ENCODE measurements around the gene BBX.
"Not testable (repeated sequence)": the region's sequence is repeated elsewhere in the genome, so short reads cannot be mapped to it uniquely, and the experiment has no call there.

The BBX gene

DNA sequence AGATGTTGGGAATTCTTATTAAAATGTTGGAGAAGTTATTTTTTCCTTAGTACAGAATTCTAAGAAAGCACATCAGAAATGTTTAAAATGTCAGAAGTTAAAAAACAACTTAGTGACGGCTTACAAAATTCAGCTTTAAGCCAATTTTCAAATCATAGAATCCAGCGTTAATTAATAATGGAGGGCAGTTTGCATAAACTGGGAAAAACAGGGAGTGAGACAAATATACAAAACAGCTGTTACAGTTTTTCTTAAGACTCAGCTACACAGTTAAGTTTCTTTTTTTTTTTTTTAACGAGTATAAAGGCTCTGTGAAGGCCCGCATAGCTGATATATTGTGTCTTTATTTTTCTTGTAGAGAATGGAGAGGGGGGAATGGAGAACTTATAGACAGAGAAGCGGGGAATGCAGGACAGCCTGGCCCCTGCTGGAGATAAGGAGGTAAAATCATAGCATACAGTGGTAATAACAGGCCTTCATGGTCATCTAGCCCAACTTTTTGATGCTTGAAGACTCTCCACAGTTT, 164.4 kb downstream of the BBX start:
- no peak for DNase-seq (ENCODE audit: low read depth)

DNA sequence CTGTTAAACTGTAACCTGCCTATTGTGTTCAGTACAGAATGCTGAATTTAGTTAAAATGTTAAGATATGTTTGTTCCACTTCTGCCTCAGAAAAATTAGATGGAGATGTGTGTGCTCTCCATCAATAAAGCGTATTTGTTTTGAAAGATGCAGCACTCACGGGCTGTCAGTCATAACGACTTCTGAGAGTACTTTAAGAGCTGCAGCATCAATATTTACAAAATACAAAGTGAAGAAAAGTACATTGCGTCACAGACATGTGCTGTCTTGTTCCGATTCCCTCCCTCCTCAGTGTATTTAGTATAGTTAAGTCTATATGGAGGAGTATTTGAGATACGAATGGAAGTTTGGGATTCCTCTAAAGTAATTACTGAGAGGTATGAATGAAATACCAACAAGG, 166.6 kb downstream of the BBX start:
- no peak for DNase-seq (ENCODE audit: low read depth)

DNA sequence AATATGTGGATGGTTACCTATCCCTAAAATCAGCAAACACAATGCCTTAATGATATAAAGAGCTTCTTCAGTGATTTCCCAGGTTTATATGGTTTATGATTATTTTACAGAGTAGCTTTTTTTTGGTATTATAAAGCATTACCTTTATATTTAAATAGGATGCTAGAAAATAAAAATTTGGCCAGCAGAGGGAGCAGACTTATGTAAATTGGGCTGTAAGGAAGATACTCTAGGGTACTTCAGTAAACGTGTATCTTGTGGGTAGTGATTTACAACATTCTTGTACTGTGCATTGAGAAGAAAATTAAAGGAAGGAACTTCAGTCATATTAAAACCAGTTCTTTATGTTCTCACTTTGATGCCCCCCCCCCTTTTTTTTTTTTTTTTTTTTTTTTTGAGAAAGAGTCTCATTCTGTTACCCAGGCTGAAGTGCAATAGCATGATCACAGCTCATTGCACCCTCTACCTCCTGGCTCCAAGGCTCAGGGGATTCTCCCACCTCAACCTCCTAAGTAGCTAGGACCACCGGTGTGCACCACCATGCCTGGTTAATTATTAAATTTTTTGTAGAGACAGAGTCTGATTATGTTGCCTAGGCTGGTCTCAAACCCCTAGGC, 167.9 kb downstream of the BBX start:
- no peak for DNase-seq (ENCODE audit: low read depth)

DNA sequence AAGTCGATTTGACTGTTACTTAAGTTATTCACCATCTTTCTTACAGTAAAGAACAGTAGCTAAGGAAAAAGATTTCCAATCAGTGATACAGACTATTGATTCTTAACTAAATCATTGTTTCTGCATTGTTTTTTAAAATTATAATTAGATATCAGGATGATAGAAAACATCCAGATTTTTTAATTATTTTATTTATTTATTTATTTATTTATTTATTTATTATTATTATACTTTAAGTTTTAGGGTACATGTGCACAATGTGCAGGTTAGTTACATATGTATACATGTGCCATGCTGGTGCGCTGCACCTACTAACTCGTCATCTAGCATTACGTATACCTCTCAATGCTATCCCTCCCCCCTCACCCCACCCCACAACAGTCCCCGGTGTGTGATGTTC, 169.2 kb downstream of the BBX start:
- not testable (repeated sequence) for DNase-seq (ENCODE audit: low read depth)

DNA sequence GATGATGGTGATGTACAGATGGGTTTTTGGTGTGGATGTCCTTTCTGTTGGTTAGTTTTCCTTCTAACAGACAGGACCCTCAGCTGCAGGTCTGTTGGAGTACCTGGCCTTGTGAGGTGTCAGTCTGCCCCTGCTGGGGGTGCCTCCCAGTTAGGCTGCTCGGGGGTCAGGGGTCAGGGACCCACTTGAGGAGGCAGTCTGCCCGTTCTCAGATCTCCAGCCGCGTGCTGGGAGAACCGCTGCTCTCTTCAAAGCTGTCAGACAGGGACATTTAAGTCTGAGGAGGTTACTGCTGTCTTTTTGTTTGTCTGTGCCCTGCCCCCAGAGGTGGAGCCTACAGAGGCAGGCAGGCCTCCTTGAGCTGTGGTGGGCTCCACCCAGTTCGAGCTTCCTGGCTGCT, 174.6 kb downstream of the BBX start:
- DNase-seq (ENCODE audit: low read depth): not testable (repeated sequence)

DNA sequence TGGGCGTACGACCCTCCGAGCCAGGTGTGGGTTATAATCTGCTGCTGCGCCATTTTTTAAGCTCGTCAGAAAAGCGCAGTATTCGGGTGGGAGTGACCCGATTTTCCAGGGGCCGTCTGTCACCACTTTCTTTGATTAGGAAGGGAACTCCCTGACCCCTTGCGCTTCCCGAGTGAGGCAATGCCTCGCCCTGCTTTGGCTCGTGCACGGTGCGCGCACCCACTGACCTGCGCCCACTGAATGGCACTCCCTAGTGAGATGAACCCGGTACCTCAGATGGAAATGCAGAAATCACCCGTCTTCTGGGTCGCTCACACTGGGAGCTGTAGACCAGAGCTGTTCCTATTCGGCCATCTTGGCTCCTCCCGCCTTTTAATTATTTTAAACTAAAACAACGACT, 175.1 kb downstream of the BBX start:
- DNase-seq (ENCODE audit: low read depth): not testable (repeated sequence)

DNA sequence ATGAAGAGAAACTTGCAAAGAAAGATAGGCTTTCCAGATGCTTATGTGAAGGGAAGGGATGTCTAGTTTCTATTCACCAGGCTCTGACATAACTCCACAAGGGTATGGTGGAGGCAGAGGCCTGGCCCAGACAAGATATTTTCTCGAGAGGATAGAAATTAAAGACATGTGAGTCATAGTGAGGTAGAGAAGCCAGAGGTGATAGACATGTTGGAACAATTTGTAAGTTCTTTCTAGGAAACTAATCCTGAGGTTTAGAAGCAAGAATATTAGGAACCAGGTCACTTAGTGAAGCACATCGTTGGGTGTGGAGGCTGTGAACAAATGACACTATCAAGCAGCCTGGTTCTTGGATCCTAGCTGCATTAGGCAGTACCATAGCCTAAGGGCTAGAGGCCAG, 176.9 kb downstream of the BBX start:
- DNase-seq (ENCODE audit: low read depth): no peak

DNA sequence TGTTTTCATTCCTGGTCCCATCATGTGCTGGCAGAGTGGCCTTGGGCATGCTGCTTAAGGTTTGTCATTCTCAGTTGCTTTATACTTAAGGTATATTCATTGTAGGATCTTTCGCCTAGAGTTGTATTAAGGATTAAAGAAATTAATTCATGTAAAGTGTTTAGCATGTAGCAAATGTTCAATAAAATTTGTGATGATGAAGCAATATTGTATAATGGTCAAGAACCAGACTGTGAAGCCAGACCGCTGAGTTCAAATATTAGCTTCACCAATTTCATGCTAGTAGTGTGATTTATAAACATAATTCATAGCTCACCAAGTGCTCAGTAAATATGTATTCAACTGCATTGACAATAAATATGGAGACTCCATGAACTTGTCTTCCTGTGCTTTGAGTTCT, 178.5 kb downstream of the BBX start:
- no peak for DNase-seq (ENCODE audit: low read depth)

DNA sequence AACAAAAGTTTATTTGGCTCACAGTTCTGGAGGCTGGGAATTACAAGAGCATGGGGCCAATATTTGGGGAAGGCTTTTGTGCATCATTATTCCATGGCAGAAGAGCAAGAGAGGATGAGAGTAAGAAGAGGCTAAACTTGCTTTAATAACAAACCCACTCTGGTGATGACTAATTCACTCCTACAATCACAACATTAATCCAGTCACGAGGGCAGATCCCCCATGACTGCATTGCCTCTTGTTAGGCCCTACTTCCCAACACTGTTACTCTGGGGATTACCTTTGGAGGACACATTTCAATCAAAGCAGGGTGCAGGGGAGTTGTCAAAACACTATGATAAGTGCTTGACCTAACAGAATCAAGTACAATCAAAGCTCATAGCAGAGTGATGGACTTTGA, 181.7 kb downstream of the BBX start:
- no peak for DNase-seq (ENCODE audit: low read depth)

DNA sequence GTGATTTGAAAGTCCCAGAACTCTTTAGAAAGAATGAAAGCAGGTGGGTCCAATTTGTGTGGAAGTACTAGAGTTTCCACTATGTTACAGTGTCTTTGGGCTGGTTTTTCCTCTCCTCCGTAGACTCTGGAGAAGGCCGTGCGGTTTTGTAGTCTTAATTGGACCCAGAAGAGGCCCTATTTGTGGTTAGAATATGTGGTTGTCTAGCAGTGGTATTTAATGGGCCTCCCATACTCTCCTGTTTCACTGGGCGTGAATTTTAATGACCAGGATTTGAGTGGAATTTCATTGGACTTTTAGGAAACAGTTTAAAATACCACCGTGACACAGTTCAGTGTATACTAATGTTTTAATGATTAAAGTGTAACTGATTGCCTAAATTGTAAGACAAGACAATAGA, 182.3 kb downstream of the BBX start:
- DNase-seq (ENCODE audit: low read depth): no peak

DNA sequence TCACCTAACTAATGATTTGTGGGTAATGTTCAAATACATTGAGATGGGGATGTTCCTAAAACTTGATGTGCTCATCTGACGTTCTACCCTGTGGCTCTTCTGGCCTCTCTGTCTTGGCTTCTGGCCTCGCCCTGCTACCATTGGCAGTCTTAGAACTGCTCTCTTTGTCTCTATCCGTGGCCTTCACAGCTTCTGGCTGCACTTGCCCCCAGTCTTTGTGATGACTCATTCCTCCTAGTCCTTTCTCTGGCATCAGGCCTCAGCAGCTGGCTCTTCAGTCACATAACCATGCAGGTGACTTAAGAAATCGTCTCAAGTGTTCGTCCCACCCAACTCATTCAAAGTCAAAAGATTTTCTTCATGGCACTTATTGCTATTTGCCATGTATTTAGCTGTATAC, 188.1 kb downstream of the BBX start:
- no peak for DNase-seq (ENCODE audit: low read depth)

DNA sequence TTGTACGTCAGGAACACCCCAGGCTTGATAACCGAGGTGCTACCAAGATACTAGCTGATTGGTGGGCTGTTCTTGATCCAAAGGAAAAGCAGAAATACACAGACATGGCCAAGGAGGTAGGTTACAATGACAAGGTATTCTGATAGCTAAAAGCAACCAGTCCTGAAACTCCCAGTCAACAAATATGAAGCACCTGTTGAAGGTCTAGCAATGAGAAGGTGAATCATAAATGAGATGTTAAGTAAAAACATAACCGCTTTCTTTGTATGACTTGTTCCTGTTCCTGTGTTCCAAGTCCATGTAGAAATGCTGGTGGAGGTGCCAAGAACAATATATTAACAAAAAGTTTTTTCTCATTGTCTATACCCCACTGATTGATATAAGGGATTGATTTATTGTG, 194.0 kb downstream of the BBX start:
- no peak for DNase-seq (ENCODE audit: low read depth)

DNA sequence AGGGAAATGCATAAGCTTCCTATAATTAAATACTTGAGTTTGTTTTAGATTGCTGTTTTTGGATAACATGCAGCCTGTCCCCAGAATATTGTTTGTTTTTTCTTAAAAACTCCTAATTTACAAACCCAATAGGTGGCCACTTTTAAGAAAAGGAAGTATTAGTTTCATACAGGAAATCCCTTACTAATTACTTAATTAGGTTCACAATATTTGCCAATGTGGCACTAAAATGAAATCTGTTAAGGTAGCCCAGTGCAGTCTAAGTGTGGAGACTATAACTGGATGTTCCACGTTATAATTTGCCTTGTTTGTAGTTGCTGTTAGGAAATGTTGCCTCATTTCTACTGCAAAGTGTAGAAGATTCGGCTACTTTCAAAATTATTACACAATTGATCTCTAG, 195.8 kb downstream of the BBX start:
- no peak for DNase-seq (ENCODE audit: low read depth)

DNA sequence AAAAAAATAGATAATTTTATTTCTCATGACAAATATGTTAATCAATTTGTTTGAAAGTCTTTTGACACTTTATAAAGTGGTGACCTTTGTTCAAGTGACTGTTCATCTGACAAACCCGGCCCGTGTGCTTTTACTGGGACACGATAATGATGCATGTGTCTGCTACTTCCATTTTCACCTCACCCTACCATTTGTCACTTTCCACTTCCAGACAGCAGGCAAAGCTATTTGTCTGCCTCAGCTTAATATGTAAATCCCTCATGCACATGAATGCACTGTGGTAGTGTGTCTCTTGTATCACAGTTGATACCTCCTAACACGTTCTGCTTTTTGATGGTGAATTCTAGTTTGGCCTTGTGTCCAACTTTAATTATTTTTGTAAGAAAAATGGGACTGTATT, 204.3 kb downstream of the BBX start:
- DNase-seq (ENCODE audit: low read depth): no peak

DNA sequence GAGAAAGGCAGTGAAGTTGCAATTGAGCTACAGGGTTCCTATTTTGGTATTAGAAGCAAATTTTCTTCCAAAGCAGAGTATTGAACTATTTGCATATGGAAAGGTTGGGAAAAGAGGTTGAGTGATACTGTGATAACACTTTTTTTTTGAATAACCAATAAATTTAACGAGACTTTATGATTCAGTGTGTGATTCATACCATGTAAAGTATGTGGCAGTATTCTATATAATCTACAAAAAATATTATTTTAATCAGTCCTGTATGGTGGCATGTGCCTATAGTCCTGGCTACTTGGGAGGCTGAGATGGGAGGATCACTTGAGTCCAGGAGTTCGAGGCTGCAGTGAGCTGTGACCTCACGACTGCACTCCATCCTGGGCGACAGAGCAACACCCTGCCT, 206.9 kb downstream of the BBX start:
- no peak for DNase-seq (ENCODE audit: low read depth)

DNA sequence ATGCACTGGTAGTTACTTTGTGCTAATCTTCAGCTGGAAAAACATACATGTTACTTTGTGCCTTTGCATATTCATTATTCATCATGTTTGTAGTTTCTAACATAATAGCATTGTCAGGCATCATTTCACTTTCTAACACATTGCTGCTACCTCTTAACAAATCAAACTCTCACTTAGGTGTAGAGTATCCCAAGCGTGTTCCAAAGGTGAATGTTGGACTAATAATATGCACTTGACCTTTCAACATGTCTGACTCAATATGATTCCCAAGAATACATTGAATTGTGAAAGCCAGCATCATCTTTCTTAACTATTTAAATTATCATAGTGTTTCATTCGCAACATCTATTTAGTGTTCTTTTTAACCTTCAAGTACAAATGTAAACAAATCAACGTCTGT, 211.6 kb downstream of the BBX start:
- DNase-seq (ENCODE audit: low read depth): no peak

DNA sequence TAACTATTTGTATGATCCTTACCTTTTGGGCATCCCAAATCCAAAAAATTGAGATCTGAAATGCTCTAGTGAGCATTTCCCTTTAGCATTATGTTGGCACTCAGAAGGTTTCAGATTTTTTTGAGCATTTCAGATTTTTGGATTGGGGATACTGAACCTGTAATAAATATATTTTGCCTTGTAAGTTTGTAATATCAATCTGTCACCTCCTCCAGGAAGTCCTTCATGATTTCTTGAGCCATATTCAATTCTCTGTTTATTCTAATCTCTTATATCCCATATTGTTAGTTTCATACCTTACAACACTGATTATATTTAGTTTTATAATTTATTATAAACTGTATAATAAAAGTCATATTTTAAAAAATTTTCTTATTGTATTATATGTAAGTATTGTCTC, 215.2 kb downstream of the BBX start:
- no peak for DNase-seq (ENCODE audit: low read depth)

DNA sequence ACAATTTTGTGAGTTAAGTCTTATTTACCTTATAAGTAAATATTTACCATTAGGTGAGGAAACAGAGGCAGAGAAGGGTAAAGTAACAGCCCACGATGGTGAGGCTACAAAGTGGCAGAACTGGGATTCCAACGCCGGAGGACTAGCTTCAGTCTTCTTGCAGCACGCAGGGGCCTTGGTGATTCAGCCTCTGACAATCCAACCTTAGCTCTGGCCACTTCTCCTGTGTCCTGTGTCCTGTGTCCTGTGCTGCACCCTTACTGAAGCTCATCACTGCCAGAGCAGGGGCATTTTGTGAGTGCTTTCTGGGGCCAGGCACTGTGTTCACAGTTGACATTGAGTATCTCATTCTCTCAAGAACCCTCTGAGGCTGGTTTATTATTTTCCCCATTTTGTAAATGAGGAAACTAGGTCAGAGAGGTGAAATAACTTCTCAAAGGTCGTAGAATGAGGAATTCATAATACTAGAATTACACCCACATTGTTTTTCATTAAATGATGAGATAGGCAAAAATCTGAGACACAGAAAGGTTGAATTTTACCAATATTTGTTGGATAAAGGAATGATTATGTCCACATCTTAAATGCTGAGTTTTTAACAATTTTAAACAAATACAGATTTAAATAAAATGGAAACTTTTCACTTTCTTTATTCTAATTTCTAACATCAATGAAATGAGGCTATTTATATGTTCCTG, 215.9 kb downstream of the BBX start:
- no peak for DNase-seq (ENCODE audit: low read depth)

DNA sequence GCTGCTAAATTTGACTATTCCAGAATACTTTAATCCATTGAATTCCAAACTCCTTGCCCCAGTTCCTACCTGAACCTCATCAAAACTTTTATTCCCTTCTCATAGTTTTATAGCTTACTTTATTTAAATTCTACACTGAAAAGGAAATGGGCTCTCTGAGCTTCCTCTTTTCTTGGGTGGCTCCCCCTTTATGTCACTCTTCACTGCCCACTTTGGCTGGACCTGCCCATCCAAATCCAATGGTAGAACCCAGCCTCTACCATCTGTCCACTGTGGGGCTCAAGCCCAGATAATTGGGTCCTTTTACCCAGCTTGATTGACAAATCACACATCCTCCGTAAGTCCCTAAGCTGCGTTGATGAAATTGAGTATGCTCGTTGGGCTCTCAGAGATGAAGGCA, 216.5 kb downstream of the BBX start:
- DNase-seq (ENCODE audit: low read depth): no peak

DNA sequence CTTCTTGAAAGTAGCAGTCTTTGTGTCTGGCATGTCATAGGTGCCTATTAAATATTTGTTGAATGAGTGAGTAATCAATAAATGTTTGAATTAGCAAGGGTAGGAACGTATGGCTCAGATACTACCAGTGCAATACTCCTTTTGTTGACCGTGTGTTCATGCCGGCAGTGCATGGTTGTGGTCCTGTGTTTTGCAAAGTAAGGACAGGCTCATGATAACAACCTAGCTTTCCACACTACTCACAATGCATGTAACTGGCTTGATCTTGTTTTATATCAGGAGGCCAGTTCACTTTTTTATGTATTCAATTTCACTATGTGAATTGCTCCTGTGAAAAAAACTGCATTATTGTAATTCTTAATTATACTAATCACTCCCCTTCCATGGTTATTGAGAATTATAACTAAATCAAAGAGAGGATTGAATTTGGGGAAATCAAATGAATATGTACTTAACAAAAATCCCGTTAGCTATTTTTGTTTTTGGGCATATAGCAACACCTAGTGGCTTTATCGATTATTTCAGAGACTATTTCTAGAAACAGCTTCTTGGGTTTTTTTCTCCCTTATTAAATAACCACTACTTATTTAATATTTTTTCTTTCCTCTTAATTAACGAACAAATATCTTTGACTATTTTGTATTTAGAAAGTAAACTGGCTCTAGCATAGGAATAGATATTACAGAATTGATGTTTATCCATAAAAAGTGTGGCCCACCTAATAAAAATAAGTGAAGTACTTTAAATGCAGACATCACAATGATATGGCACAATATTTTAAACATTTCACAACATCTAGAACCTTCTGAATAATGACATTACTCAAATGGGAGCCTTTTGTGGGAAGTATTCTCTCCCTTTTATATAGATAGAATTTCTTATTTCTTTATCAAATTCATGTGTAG, 218.5 kb downstream of the BBX start:
- DNase-seq (ENCODE audit: low read depth): no peak

DNA sequence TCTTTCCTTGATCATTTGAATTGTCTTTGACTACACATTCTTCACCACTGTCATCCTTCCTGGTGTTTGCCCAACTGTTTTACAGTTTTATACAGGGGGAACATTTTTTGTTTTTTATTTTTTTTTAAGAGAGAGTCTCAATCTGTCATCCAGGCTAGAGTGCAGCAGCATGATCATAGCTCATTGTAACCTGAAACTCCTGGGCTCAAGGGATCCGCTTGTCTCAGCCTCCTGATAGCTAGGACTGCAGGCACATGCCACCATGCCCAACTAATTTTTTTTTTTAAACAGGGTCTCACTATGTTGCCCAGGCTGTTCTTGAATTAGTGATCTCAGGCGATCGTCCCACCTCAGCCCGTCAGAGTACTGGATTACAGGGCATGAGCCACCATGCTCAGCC, 222.6 kb downstream of the BBX start:
- no peak for DNase-seq (ENCODE audit: low read depth)

DNA sequence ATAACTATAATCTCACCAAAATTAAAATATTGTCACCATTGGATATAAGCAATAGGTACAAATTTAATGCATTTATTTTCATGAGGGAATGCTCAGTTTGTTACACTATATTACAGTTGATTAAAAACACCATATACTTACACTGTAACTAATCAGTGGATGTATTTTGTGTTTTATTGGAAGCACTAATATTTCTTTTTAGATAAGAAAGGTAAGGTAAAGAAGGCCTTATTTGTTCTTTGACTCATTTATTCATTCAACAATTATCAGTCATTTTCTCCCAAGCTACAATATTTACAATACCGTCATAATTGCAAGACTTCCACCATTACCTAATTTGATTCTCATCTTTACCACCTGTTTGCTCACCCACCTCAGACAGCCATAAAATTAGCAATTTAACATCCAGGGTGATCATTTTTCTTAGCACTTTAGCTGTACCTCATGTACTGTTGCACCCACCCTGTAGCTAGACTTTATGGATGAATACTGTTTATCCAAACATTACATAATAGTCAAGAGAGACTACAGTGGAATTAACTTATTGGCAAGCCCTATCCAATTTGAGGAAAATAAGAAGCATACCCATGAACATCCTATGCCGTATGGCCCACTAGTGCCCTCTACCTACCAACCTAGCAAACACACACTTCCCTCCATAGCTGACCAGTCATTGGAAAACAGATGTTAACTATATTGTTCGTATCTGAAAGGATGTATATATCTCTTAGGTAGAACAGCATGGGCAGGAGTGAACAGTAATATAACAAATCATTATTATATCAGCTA, 229.6 kb downstream of the BBX start:
- peak; percentile 20 for DNase-seq (ENCODE audit: low read depth)
